HEK293 (cell line): ENCODE results near the gene COMMD3.

Experiments
- CTCF ChIA-PET: fragments of 350-600 bp; formaldehyde crosslinking; extraction: SDS; loops from one replicate; lab custom pipeline; 2021; ENCODE audit warnings: antibody characterized with exemption; lab: Yijun Ruan, JAX
- POLR2A ChIA-PET: fragments of 300-600 bp; formaldehyde crosslinking; extraction: SDS; loops from one replicate; lab custom pipeline; 2020; ENCODE audit warnings: antibody characterized with exemption, inconsistent platforms; lab: Yijun Ruan, JAX
- H3K27ac ChIP-seq: fragments of 200-500 bp; sonication (Bioruptor generic); 2 replicates; pipeline ENCODE4 v1.5.1; 2014; ENCODE audit warnings: low read depth, low read length, control low read depth, inconsistent platforms; ENCODE audit errors: extremely low read depth
- H3K36me3 ChIP-seq, 2 experiments: fragments of 200-500 bp in 1 of 2; sonication (Bioruptor generic) in 1 of 2; 1 replicate in 1 of 2; 2 replicates in 1 of 2; pipeline ENCODE4 v1.5.1; 2014 to 2017; ENCODE audit warnings: inconsistent platforms in 2 of 2, low read length in 2 of 2; ENCODE audit not compliant: control insufficient read depth in 2 of 2, insufficient read depth in 1 of 2
- H3K4me1 ChIP-seq: fragments of 200-500 bp; sonication (Bioruptor generic); 2 replicates; pipeline ENCODE4 v1.5.1; 2014; ENCODE audit warnings: mild to moderate bottlenecking, low read length, inconsistent platforms; ENCODE audit not compliant: control insufficient read depth, insufficient read depth
- H3K4me3 ChIP-seq: 2 replicates; pipeline ENCODE4 v1.5.1; 2011; ENCODE audit warnings: low read depth, mild to moderate bottlenecking, control low read depth, low read length, moderate library complexity
- H3K9me3 ChIP-seq: fragments of 200-500 bp; sonication (Bioruptor generic); 2 replicates; pipeline ENCODE4 v1.5.1; 2014; ENCODE audit warnings: low read depth, low read length, inconsistent platforms; ENCODE audit not compliant: control insufficient read depth, insufficient read depth
- EGR2 ChIP-seq: fragments of 450-650 bp; formaldehyde crosslinking; IDR thresholded peaks from 2 replicates; pipeline ENCODE4 v1.5.1; 2016; ENCODE audit warnings: low read depth, missing biosample characterization, missing genetic modification characterization
- HIC1 ChIP-seq: fragments of 450-650 bp; formaldehyde crosslinking; IDR thresholded peaks from 2 replicates; pipeline ENCODE4 v1.5.1; 2016; ENCODE audit warnings: missing biosample characterization, missing genetic modification characterization
- KLF16 ChIP-seq: fragments of 450-650 bp; formaldehyde crosslinking; IDR thresholded peaks from 2 replicates; pipeline ENCODE4 v1.5.1; 2017; ENCODE audit warnings: missing biosample characterization, missing genetic modification characterization
- ZBTB11 ChIP-seq: fragments of 450-650 bp; formaldehyde crosslinking; conservative IDR thresholded peaks from 2 replicates; pipeline ENCODE4 v1.5.1; 2016; ENCODE audit warnings: low read depth, missing biosample characterization, missing genetic modification characterization
- ZBTB21 ChIP-seq: fragments of 450-650 bp; formaldehyde crosslinking; IDR thresholded peaks from 2 replicates; pipeline ENCODE4 v1.5.1; 2017; ENCODE audit warnings: missing biosample characterization, missing genetic modification characterization
- ZFP41 ChIP-seq: fragments of 450-650 bp; formaldehyde crosslinking; IDR thresholded peaks from 2 replicates; pipeline ENCODE4 v1.5.1; 2016; ENCODE audit warnings: missing biosample characterization, missing genetic modification characterization, borderline replicate concordance
- ZNF112 ChIP-seq: fragments of 450-650 bp; formaldehyde crosslinking; IDR thresholded peaks from 2 replicates; pipeline ENCODE4 v1.5.0; 2017; ENCODE audit warnings: missing biosample characterization, missing genetic modification characterization
- ZNF23 ChIP-seq: fragments of 450-650 bp; formaldehyde crosslinking; IDR thresholded peaks from 2 replicates; pipeline ENCODE4 v1.5.1; 2016; ENCODE audit warnings: missing biosample characterization, missing genetic modification characterization, borderline replicate concordance
- ZNF26 ChIP-seq: fragments of 450-650 bp; formaldehyde crosslinking; IDR thresholded peaks from 2 replicates; pipeline ENCODE4 v1.5.1; 2016; ENCODE audit warnings: missing biosample characterization, missing genetic modification characterization
- ZNF280C ChIP-seq: fragments of 450-650 bp; formaldehyde crosslinking; IDR thresholded peaks from 2 replicates; pipeline ENCODE4 v1.5.1; 2016; ENCODE audit warnings: missing biosample characterization, missing genetic modification characterization
- ZNF311 ChIP-seq: fragments of 450-650 bp; formaldehyde crosslinking; IDR thresholded peaks from 2 replicates; pipeline ENCODE4 v1.5.1; 2017; ENCODE audit warnings: missing biosample characterization, missing genetic modification characterization, borderline replicate concordance
- ZNF354C ChIP-seq: fragments of 450-650 bp; formaldehyde crosslinking; IDR thresholded peaks from 2 replicates; pipeline ENCODE4 v1.5.1; 2016; ENCODE audit warnings: missing biosample characterization, missing genetic modification characterization, low read depth, borderline replicate concordance
- ZNF426 ChIP-seq: fragments of 450-650 bp; formaldehyde crosslinking; IDR thresholded peaks from 2 replicates; pipeline ENCODE4 v1.5.1; 2017; ENCODE audit warnings: missing biosample characterization, missing genetic modification characterization, mild to moderate bottlenecking, inconsistent platforms, moderate library complexity
- ZNF449 ChIP-seq: fragments of 450-650 bp; formaldehyde crosslinking; IDR thresholded peaks from 2 replicates; pipeline ENCODE4 v1.5.1; 2017; ENCODE audit warnings: missing biosample characterization, mild to moderate bottlenecking, missing genetic modification characterization, moderate library complexity
- ZNF513 ChIP-seq: fragments of 450-650 bp; IDR thresholded peaks from 2 replicates; pipeline ENCODE4 v1.5.1; 2018; ENCODE audit warnings: missing biosample characterization, missing genetic modification characterization
- ZNF521 ChIP-seq: fragments of 450-650 bp; formaldehyde crosslinking; IDR thresholded peaks from 2 replicates; pipeline ENCODE4 v1.5.1; 2017; ENCODE audit warnings: missing biosample characterization, mild to moderate bottlenecking, missing genetic modification characterization
- ZNF677 ChIP-seq: fragments of 450-650 bp; IDR thresholded peaks from 2 replicates; pipeline ENCODE4 v1.5.0; 2018; ENCODE audit warnings: missing biosample characterization, mild to moderate bottlenecking, missing genetic modification characterization, moderate library complexity
- ZNF692 ChIP-seq: fragments of 450-650 bp; formaldehyde crosslinking; IDR thresholded peaks from 2 replicates; pipeline ENCODE4 v1.5.1; 2016; ENCODE audit warnings: missing biosample characterization, missing genetic modification characterization
- ZNF76 ChIP-seq: fragments of 450-650 bp; formaldehyde crosslinking; IDR thresholded peaks from 2 replicates; pipeline ENCODE4; 2016; ENCODE audit warnings: low read depth, missing biosample characterization, missing genetic modification characterization, borderline replicate concordance

Gene COMMD3

GRCh38 chr10:22340329-22341189, 24.4 kb downstream of the COMMD3 start:
- H3K4me1 ChIP-seq: peaks cover 6% of the 10 kb centered on the region
- no peaks in the 10 kb centered on the region for H3K9me3 ChIP-seq
- H3K4me3 ChIP-seq: peak overlapping the region; percentile 78
- ChIA-PET CTCF (interaction anchor here (0.6 to 1.0 kb wide), 4 partner anchors 21 to 337 kb away, joined by 3 to 4 read pairs (median 3); no protein-coding TSS in a partner anchor), POLR2A (interaction anchor here (0.6 to 2.6 kb wide), 13 partner anchors 14 to 337 kb away, joined by 3 to 19 read pairs (median 5); partner anchors contain the start of genes COMMD3 and DNAJC1)
- peak overlapping the region; percentile 99 for H3K27ac ChIP-seq
- no peaks in the 10 kb centered on the region for H3K36me3 ChIP-seq
- no peak for TF ChIP-seq ZNF677 (tag by site-specific recombination)
- TF ChIP-seq ZBTB21 (tag by site-specific recombination): no peak
- no peak for TF ChIP-seq ZNF354C (tag by site-specific recombination)
- no peak for TF ChIP-seq ZNF26 (tag by site-specific recombination)
- no peak for TF ChIP-seq ZNF311
- no peak for TF ChIP-seq ZNF521 (tag by site-specific recombination)
- TF ChIP-seq ZNF112: no peak
- no peak for TF ChIP-seq ZNF426 (tag by site-specific recombination)
- TF ChIP-seq ZNF513 (tag by site-specific recombination): no peak
- TF ChIP-seq EGR2: no peak; the same call in 1 of the 2 replicates
- peak; percentile 70; the same call in 1 of the 2 replicates for TF ChIP-seq ZNF449 (tag by site-specific recombination)
- TF ChIP-seq ZNF23 (tag by site-specific recombination): no peak
- 0 out of 2 replicates have a peak, but pooled peaks have one; percentile 5 for TF ChIP-seq ZNF76
- peak; percentile 28; the same call in 1 of the 2 replicates for TF ChIP-seq ZBTB11
- no peak for TF ChIP-seq ZFP41
- TF ChIP-seq ZNF692 (tag by site-specific recombination): peak; percentile 50
- no peak for TF ChIP-seq HIC1 (tag by site-specific recombination)
- TF ChIP-seq ZNF280C (tag by site-specific recombination): no peak
- 0 out of 2 replicates have a peak, but pooled peaks have one; percentile 47 for TF ChIP-seq KLF16 (tag by site-specific recombination)
